ENCODE results near the gene RAB27B.
A peak's percentile ranks its signal among the peaks of the same experiment; 100 is the strongest.

Gene RAB27B

DNA sequence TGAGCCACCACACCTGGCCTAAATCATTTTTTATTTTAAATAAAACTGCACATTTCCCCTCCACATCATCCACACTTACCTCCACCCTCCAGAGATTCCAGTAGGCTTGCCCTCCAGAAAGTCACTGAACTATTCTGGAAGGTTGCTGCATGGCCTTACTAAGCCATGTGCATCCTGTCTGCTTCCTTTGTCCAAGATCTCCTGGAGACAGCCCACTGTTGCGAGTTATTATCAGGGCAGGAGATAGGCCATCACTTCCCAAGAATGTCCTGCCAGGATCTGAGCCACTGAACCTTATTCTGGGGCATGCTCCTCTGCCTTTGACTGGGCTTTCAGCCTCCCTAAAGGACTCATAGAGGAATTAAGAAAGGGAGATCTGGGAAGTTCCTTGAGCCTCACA lies 104.2 kb downstream of the RAB27B start:
- DNase-seq (ENCODE audit: low read depth) = no peak
- no peak for TF ChIP-seq CTCF (conservative IDR thresholded peaks at IDR 0.05; ENCODE audit: low read depth, low read length)
- no peak overlapping the region for H3K4me3 ChIP-seq (ENCODE audit: low read depth, low read length)

DNA sequence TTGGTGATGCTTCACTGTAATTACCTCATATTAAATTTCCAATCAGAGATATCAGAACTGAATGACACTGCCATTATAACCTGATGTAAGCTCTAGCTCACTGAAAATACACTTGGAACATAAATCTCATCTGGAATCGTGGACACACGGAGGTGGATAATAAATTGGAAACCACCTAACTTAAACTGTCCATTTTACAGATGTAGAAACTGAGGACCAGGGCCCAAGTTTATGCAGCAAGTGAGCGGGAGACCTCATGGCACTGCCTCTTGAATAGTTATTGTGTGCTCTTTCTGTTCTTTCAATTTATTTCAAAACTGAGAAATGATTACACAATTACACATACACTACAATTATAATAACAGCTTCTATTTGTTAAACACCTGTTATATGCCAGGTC lies 110.2 kb downstream of the RAB27B start:
- TF ChIP-seq CTCF (conservative IDR thresholded peaks at IDR 0.05; ENCODE audit: low read depth, low read length) = no peak
- DNase-seq (ENCODE audit: low read depth) = no peak
- no peak overlapping the region for H3K4me3 ChIP-seq (ENCODE audit: low read depth, low read length)

GRCh38 chr18:54939361-54939917 lies 111.2 kb downstream of the RAB27B start:
- peak; percentile 66 for DNase-seq (ENCODE audit: low read depth)
- no peak overlapping the region for H3K4me3 ChIP-seq (ENCODE audit: low read depth, low read length)
- no peak for TF ChIP-seq CTCF (conservative IDR thresholded peaks at IDR 0.05; ENCODE audit: low read depth, low read length)

DNA sequence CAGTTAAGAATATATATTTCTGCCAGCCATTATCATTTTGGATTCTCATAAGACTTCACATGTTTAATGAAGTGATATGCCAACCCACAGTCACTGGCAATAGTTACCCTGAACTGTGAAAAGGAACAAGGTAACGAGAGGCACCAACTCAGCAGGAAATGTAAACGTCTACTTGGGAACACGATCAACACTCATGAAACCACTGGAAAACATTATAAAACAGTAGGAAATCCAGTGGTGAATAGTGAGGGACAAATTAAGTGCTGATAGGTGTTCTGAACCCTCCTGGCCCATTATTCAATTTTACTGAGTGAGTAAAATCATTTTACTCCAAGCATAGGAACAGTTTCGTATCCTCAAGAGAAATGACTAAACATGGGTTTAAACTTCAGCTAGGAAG lies 113.9 kb downstream of the RAB27B start:
- no peak for TF ChIP-seq CTCF (conservative IDR thresholded peaks at IDR 0.05; ENCODE audit: low read depth, low read length)
- no peak for DNase-seq (ENCODE audit: low read depth)
- no peak overlapping the region for H3K4me3 ChIP-seq (ENCODE audit: low read depth, low read length)

DNA sequence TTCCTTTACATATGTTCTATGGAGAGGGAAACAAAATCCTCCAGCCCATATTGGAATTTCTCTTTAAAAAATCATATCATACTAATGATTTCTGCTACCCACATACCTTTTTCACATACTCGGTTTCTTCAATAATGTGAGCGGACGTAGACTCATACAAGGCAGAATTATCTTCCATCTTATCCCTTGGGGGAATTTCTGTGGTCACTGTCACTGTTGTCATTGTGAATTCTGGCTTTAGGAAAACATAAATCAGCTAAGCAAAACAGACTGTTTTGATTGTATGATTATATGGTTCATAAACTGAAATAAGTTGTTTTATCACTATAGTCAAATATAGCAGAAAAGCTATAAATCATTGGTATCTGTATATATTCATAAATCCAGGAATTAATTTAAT lies 114.3 kb downstream of the RAB27B start:
- no peak for DNase-seq (ENCODE audit: low read depth)
- H3K4me3 ChIP-seq (ENCODE audit: low read depth, low read length) = no peak overlapping the region
- no peak for TF ChIP-seq CTCF (conservative IDR thresholded peaks at IDR 0.05; ENCODE audit: low read depth, low read length)

Data from choroid plexus epithelial cell (primary cell).